NK-92 (cell line): ENCODE data around the gene C1orf105.
"Not testable (repeated sequence)": the region's sequence is repeated elsewhere in the genome, so short reads cannot be mapped to it uniquely, and the experiment has no call there.

Source experiments
- DNase-seq: peaks from one replicate; lab custom pipeline; 2025; ENCODE audit not compliant: unreplicated experiment; lab: John Stamatoyannopoulos, UW

The C1orf105 gene

DNA sequence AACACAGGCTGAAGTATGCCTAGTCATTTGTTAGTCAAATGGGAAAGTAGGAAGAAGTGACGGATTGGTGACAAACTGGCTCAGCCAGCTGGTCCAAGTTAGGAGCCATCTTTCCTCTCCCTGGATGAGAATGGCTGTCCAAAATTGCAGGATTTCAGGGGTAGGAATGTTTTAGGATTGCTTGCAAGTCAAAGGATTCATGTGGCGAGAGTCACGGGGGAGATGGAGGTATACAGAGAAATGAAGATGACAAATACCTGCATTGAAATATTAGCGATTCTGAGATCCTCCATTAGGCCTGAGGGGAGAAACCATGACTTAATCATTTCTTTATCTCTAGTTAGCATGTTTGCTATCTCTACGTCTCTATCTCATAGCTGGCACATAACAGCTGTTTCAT is 65.1 kb downstream of the C1orf105 start:
- no peak for DNase-seq

DNA sequence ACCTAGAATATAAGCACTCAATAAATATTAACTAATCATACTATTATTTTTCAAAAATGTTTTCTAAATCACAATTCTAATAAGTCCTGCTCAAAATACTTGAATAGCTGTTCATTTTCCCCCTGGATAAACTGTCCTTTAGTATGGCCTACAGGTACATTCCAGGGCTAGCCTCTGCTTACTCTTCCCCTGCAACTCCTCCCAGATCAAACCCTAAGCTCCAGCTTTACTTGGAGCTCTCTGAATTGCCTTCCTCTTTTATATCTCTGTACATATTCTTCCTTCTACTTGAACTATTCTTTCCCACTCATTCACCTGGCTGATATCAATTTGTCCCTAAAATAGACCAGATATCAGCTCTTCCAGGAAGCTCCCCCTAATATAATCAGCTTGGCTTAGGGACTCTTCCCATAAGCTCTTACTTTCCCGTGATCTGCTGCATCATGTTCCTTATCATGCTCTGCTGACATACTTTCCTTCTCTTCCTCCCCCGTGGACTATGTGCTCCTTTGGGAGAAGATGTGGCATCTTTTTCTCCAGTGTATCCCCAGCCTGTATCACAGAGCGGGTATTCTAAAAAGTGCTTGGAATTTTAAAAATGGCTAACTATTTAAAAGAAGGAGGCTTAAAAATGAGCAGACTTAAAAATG is 66.4 kb downstream of the C1orf105 start:
- no peak for DNase-seq

DNA sequence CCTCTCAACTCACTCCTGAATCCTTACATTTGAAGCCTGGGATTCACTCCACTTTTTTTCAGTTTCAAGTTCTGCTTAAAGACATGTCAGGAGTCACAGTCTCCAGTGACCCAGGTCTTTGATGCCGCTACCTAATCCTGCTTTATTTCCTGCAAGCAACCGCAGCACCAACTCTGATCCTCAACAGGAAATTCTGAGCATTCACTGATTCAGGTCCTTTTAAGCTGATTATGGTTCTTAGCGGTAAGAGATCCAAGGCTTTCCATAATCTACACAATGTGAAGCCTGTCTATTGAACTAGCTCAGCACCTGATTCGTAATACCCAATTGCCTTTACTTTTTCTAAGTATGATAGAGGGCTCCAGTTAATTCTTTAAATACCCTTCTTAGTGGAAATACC is 67.1 kb downstream of the C1orf105 start:
- DNase-seq, result no peak

DNA sequence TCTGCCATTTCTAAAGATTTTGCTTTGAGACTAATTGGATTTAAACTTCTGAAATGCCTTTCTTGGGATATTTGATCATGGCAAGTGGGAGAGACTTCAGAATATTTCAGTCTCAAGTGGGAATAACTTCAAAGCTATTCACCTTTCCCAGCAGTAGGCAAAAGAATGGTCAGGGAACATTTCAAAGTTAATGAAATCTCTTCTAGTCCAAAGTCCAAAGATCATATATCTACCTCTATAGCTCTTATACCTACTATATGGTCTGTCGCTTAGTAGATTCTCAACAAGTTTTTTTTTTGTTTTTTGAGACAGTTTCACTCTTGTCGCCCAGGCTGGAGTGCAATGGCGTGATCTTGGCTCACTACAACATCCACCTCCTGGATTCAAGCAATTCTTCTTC is 67.9 kb downstream of the C1orf105 start:
- DNase-seq, result no peak

DNA sequence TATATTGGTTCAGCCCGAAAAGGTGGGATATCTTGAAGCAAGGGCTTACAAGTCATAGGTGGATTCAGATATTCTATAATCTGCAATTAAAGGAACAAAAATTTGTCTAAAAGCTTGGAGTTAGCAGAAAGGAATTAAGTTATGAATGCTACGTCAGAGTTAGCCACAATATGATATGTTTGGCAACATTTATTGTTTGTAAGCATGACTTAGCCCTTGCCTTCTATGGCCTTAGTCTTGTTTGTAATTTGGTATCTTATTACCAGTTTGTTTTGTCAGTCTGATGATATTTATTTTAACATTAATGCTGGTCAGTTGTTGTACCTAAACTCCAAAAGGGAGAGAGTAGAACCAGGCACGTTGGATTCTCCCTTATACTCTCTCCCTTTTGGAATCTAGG is 69.4 kb downstream of the C1orf105 start:
- DNase-seq, result no peak

DNA sequence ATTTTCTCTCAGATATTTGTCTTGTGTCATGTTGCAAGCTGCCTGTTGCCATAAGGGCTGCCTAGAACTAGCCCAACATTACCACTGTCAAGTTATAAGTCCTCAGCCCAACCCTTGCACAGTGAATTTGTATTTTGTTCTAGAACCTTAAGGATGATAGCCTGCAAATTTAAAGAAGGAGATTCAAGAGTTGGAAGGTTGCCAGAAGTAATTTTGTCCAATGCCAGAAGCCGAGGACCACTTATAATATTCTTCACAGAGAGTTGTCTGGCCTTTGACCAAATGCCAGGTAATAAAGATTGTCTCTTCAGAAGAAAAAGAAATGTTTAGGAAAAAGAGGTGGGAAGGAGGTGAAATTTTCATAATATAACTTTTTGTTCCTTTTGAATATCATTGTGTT is 71.9 kb downstream of the C1orf105 start:
- DNase-seq, result no peak

DNA sequence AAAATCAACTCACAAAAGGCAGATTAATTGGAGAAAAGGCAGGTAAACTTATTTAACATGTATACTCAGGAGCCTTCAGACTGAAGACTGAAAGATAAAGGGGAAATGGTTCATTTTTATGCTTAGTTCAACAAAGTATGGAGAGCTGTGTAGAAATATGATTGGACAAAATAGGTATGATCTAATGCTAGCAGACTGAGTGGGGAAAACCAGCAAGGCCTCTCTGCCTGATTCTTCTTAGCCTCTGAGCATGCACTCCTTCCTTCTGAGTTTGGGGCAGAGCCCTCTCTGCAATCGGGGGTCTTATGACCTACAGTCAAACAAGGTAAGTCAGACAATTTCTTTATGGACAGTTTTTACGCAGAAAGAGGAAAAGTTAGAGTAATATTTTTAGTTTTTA is 73.7 kb downstream of the C1orf105 start:
- DNase-seq, result no peak

DNA sequence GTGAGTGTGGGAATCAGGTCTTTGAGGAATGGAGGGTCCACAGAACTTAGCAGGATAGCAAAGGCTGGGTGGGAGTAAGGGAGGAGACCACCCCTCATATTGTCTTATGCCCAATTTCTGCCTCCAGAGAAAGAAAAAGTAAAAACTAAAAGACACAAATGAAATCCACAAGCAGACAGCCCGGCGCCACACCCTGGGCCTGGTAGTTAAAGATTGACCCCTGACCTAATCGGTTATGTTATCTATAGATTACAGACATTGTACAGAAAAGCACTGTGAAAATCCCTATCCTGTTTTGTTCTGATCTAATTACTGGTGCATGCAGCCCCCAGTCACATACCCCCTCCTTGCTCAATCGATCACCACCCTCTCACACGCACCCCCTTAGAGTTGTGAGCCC is 75.6 kb downstream of the C1orf105 start:
- DNase-seq, result not testable (repeated sequence)

DNA sequence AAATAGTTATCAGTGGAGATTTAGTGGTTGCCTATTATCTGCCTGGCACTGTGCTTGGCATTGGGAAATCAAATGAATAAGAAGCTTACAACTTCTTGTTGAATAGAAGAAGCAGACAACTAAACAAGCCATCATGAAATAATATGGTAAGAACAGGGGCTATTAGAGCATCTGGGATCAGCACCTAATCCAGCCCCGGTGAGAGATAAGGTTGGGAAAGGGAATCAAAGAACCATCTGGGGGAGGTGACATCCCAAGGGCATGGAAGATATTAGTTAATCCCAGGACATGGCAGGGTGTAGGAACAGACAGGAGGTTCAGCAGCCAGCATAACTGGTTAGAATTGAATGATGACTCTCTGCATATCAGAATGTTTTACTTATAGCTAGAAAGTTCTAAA is 76.2 kb downstream of the C1orf105 start:
- DNase-seq, result no peak

DNA sequence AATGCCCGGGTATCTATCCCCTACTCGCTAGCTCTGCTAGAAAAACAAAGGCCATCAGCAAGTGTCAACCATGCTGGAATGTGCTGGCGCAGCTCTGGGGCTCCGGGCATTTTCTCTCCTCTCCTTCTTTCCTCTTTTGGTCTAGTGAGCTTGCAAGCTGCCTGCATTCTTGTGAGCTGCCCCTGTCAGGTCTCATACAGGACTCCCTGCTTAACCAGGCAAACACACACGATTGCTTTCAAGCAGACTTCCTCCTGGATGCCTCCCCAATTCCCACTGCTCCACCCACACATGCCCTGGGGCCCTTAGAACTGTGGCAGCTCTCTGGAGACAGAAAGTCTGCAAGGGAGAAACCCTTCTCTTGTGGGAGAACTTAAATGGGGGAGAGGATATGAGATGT is 76.7 kb downstream of the C1orf105 start:
- DNase-seq, result no peak

DNA sequence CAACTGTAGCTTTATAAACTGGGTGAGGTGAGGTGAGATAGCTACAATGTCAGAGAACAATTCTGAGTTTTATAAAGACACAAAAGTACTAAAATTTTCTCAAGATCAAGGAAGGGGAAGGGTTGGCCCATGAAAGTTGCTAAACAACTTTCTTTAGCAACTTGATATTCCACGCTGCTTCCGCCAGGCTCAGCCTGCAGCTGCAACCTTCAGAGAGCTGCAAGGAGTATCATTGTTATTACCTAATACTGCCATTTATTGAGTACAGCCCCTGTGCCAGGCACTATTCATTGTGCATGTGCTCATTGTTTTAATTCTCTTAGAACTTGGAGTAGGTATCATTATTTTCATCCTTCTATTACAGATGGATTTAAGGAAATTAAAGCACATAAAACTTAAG is 78.4 kb downstream of the C1orf105 start:
- no peak for DNase-seq

DNA sequence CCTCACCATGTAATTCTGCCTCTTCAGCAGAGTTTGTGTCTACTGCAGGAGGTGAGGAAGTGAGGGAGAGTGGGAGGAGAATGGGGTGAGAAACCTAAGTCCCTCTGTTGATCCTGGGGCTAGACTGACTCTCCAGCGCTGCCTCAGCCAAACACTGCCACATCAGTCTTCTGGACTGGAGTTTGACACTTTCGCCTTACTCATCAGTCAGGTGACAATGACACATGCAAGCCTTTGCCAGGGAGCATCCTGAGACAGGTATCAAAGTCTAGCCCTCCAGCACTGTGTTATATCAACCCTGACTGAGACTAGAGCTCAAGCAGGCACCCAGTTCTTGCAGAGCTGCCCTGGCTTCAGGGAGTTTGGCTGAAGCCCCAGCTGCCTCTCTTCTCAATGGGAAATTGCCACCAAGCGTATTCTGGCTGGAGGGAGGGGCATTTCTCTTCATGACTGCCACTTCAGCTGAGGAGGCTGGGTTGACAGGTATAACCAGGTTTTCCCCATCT is 79.2 kb downstream of the C1orf105 start:
- DNase-seq, result no peak

DNA sequence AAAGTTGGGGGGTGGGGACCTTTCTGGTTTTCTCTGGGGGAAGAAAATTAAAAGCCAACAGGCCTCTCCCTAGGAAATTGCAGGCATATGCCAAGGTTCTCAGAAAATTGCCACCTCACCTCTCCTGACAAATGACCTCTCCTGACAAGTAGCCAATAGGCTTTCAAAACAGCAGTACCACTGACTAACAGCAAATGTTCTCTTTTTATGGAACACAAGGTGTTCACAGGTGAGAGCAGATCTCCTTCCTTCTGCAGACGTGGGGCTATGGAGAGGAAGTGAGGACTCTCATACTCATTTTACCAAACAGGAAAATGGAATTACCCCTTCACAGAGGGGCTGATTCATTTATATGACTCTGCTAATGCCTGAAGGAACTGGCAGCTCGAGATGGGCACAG is 79.7 kb downstream of the C1orf105 start:
- no peak for DNase-seq

DNA sequence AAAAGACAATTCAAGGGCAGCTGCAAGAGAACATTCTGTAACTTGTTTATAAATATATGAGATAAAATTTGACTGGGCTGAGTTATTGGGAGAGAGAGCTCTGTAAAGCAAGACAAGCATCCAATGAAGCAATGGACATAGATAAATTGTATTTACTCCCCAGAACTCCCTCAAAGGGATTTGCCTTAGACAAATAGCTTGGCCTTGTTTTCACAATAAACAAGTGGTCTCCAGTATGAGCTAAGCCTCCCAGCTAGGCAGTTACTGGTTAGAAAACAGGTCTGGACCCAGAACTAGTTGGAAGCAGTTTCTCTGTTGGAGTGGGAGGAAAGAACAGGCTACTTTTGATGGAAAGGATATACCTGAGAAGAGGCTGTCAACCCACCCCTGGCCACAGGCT is 87.3 kb downstream of the C1orf105 start:
- no peak for DNase-seq

DNA sequence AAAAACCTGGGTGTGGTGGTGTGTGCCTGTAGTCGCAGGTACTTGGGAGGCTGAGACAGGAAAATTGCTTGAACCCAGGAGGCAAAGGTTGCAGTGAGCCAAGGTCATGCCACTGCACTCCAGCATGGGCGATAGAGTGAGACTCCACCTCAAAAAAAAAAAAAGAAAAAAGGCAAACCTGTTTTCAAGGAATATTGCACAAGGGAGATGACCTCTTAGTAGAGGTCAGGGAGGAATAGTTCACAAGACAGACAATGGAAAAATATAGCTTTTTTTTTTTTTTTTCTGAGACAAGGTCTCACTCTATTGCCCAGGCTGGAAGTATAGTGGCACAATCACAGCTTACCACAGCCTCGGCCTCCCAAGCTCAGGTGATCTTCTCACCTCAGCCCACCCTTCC is 90.0 kb downstream of the C1orf105 start:
- DNase-seq, result no peak

DNA sequence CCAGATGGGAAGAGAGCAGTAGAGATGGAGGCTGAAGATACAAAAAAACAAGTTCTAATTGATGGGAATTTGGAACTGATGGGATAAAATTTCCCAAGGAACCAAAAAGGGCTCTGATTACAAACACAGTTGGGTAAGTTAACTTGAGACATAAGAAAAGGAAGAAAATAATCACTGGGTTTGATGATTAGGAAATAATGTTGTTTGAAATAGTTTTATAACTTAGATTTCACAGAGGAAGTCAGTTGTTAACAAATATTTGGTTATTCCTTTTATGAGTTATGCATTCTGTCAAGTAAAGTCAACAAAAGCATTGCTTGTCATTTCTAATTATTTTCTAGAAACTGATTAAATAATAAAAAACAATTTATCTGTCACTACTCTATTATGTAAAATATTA is 92.1 kb downstream of the C1orf105 start:
- no peak for DNase-seq

DNA sequence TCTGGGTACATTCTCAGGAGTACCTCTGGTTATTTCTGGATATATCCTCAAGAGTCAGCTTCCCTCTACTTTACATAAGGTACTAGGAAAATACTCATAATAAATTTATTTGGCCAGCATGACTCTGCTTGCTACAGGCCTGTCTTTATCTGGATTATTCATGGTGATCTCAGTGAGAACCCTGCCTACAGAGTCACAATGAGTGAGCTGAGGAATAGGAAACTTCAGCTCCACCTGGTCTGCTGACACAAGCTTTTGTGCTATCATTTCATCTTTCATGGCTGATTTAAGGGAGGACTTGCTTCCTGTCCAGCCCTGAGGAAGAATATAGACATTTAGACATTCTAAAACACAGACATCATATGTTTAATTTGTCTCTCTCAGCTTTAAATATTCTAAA is 93.0 kb downstream of the C1orf105 start:
- DNase-seq, result no peak

DNA sequence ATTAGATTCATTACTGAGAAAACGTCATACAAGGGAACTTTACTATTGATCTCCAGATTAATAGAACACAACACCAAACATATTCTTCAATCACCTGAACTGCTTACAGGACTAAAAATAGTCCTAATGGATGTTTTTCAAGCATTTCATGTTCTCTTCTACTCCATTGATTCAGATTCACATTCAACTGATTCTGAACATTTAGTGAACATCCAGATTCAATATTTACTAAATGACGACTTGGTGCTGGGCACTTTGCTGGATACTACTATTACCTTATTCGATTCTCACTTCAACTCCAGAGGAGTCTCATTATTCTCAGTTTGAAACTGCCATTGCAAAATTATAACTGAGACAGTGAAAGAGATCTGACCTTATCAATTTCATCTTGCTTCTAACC is 93.6 kb downstream of the C1orf105 start:
- DNase-seq, result no peak

DNA sequence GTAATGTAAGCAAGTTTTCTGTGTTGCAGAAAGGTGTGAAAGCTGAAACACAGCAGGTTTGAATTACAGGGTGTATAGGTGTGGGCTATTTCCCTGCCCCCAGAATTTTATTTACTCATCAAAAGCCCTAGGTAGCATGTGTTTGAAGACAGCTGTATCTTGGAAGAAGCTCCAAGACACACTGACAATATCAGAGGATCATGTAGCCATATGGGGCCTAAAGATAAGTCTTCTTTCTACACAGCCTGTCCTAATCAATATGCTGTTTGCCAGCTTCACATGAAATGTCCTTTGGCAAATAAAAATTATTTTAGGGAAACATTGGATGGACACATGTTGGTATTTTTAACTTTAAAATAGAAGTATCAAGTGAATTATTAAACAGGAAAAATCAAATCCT is 95.0 kb downstream of the C1orf105 start:
- no peak for DNase-seq

DNA sequence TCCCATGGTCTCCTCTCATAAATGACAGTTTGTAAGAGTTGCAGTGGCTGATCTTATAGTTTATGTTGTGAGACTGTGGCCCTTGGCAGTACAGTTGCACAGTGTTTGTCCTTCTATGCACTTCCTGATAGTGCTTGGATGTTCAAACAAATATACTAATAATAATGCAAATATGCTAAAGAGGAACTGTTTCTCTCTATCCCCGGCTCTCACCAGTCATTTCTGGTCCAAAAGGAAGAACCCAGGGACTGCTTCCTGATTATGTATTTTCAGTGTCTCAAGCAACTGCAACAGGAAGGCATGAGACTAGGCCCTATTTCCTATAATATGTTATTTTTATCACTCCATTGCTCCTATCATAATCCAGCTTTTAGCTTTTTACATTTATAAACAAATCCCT is 95.4 kb downstream of the C1orf105 start:
- no peak for DNase-seq

DNA sequence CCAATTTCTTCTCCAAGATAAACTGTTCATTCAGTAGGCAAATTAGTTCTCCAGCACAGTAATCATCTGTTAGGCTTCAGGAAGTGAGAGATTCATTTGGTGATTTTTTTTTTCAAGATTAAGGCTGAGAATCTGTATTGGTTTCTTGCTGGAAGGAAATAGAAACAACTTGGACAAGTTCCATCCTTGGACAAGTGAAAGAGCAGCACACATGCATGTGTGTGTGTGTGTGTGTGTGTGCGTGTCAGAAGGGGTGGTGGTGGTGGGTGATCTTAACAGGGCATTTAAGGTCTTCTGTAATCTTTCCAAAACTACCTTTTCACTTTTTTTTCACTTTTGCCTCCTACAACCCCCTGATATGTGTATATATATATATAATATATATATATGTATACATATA is 96.6 kb downstream of the C1orf105 start:
- no peak for DNase-seq

DNA sequence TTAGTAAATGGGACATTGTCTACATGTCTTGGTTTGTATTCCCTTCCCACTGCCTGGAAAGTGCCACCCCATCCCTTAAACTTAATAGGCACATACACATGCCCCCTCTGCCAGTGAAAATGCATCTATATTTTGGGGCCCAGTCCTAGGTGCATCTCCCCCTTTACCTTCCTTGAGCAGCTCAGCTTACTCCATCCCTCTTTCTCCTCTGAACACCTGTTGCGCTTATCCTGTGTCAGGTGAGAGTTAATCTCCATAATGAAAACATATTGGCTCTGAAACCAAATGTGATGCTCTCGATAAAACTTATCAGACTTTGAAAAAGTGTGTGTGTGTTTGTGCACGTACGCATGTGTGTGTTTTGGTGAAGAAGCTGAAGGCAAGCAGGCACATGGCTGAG is 97.1 kb downstream of the C1orf105 start:
- no peak for DNase-seq
